Inflammatory macrophage treated with lipopolysaccharide for 4 hours (primary cell): ENCODE results near the gene SIRT1.
"Not testable (repeated sequence)": the region's sequence is repeated elsewhere in the genome, so short reads cannot be mapped to it uniquely, and the experiment has no call there.

Experiments used
- DNase-seq: peaks from one replicate; pipeline ENCODE4 v3.0.0-alpha.2; 2020

SIRT1 gene

GRCh38 chr10:67878133-67878532 is 6.3 kb upstream of the SIRT1 start:
- DNase-seq, result no peak

- no peak for DNase-seq
Measured at GRCh38 chr10:67883710-67884312, 645 bp upstream of the SIRT1 start.

GRCh38 chr10:67884842-67885670 is 600 bp downstream of the SIRT1 start:
- DNase-seq, result peak; percentile 85

- no peak for DNase-seq
Measured at GRCh38 chr10:67893637-67894036, 9.2 kb downstream of the SIRT1 start.

GRCh38 chr10:67903581-67903980 is 19.1 kb downstream of the SIRT1 start:
- DNase-seq, result no peak

DNA sequence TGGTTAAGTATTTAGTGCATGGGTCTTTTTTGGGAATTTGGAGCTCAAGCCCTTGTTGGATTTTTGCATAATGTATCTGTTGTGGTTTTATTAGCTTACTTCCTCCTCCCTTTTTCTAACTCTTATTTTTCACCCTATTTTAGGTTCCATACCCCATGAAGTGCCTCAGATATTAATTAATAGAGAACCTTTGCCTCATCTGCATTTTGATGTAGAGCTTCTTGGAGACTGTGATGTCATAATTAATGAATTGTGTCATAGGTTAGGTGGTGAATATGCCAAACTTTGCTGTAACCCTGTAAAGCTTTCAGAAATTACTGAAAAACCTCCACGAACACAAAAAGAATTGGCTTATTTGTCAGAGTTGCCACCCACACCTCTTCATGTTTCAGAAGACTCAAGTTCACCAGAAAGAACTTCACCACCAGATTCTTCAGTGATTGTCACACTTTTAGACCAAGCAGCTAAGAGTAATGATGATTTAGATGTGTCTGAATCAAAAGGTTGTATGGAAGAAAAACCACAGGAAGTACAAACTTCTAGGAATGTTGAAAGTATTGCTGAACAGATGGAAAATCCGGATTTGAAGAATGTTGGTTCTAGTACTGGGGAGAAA is 28.0 kb downstream of the SIRT1 start:
- DNase-seq, result no peak

DNA sequence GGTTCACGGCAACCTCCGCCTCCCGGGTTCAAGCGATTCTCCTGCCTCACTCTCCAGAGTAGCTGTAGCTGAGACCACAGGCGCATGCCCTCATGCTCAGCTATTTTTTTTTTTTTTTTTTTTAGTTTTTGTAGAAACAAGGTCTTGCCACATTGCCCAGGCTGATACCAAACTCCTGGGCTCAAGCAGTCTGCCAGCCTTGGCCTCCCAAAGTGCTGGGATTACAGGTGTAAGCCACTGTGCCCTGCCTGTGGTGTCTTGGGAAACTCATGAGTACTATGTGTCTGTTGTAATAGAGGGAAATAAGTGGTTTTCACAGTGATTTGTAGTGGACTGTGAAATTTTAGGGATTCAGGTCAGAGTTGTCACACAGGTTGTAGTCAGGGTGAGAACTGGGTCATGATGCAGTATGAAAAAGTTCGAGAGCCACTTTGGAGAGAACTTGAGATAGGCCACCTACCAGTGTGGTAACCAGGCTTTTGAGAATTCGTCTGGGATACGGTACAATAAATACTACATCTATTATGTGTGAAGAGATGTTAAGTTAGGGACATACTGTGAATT is 30.4 kb downstream of the SIRT1 start:
- no peak for DNase-seq

GRCh38 chr10:67917169-67917568 is 32.7 kb downstream of the SIRT1 start:
- DNase-seq, result no peak

DNA sequence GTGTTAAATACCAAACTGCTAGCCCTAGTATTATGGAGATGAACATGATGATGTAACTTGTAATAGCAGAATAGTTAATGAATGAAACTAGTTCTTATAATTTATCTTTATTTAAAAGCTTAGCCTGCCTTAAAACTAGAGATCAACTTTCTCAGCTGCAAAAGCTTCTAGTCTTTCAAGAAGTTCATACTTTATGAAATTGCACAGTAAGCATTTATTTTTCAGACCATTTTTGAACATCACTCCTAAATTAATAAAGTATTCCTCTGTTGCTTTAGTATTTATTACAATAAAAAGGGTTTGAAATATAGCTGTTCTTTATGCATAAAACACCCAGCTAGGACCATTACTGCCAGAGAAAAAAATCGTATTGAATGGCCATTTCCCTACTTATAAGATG is 33.2 kb downstream of the SIRT1 start:
- DNase-seq, result no peak

DNA sequence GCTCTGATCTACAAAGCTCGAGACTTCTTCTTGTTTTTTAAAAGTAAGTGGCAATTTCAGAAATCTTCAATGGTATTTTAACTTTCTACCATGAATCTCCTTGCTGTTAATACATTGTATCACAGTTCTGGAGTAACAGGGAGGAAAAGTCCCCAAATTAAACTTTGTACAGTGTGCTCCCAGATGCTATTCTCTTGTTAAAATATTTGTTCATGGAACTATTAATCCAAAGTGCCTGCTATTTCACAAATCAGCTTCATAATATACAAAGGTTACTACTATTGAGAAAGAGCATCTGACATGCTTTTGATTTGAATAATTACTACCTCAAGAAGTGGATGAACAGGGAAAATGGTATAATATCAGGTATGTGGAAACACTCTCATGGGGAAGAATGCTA is 36.6 kb downstream of the SIRT1 start:
- DNase-seq, result no peak

DNA sequence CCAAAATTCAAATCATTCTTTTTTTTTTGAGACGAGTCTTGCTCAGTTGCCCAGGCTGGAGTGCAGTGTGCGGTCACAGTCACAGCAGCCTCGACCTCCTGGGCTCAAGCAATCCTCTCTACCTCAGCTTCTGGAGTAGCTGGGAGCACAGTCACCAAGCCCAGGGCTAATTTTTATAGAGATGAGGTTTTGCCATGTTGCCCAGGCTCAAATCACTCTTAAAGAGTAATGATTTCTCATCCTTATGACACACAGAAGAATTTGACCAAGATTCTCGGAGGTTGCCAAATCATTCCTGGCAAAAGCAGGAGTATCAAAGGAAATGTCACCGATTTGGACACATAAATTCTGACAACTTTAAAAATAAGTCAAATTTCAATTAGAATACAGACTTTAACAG is 39.1 kb downstream of the SIRT1 start:
- no peak for DNase-seq

DNA sequence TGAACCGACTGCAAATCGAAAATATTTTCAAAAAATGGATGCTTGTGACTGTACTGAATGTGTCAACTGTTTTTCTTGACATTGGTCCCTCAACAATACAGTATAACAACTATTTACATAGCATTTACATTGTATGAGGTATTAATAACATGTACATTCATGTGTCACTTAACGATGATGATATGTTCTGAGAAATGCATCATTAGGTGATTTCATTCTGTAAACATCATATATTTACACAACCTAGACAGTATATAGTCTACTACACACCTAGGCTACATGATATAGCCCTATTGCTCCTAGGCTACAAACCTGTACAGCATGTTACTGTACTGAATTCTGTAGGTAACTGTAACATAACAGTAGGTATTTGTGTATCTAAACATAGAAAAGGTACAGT is 39.7 kb downstream of the SIRT1 start:
- DNase-seq, result no peak

GRCh38 chr10:67925449-67926005 is 41.1 kb downstream of the SIRT1 start:
- DNase-seq, result no peak

DNA sequence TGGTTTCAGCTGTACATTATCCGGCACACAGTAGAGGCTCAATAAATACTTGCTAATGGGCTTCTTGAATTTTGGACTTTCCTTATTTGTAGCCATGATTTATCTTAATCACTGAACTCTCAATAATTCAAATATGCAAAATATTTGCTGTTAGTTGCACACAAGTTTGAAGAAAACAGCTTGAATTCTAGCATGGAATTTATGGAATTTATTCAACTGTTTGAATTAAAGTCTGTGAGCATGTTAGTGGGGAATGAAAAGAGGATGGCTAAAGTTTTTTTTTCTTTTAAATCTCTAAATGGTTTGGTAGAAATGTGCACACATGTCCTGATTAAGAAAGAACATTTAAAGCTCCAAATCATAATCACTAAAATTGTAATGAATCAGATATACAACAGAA is 42.5 kb downstream of the SIRT1 start:
- DNase-seq, result no peak

DNA sequence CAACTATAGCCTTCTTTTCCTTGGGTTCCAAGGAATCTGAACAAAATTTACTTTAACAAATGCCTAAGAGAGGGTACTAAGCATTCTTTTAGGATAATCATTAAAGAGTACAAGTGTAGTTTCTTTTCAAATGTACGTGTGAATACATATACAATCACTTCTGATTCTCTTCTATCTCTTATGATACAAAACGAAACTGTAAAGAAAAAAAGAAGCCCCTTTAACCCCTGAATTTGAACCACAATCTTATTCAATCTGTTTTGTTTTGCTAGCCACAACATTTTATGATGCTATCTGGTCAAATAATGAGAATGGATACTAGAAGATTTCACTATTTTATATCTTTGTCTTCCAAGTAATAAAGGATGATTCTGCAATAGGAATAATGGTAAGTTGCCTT is 48.7 kb downstream of the SIRT1 start:
- DNase-seq, result no peak

DNA sequence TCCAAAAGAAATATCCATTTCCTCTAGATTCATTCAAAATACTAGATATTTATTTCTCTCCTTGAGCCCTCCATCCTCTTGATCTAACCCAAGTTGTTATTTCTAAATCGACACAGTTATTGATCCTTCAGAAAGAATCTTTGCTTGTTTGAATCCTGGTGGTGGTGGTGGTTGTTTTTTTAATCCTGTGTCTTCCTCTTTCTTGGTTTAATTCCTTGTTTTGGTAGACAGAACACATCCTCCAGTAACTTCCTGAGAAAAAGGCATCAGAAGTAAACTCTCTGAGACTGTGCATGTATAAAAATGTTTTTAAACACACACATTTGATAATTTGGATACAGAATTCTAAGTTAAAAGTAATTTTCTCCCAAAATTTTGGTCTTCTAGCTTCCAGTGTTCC is 49.9 kb downstream of the SIRT1 start:
- DNase-seq, result peak; percentile 11

- DNase-seq, result no peak
Measured at GRCh38 chr10:67935223-67935622, 50.8 kb downstream of the SIRT1 start.

DNA sequence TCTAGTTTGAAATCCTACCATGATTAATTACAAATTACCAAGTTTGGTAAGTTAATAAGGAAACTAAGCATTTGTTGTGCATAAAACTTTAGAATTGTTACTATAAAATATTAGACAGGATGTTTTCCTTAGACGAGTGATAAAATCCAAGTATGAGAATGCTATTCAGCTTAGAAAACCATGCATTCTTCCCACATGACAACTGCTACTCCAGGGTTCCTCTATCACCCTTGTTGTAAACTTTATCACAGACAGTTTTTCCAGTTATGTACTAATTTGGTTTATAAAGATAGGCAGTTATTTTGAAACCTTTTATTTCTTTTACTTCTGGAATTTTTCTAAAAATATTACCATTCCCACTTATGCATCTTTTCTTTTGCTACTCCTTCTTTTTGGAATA is 52.0 kb downstream of the SIRT1 start:
- no peak for DNase-seq

DNA sequence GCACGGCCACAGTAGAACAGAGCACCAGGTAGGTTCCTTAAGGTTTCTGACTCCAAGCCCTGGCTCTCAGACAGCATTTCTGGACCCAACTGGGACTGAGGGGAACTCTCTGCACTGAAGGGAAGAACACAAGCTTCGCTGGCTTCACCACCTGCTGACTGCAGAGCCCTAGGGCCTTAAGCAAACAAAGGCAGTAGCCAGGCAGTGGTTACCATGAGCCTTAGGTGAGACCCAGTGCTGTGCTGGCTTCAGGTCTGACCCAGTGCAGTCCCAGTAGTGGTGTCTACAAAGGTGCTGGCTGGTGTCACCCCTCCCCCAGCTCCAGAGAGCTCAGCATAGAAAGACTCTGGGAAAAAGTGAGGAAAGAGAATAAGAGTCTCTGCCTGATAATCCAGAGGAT is 59.5 kb downstream of the SIRT1 start:
- no peak for DNase-seq

DNA sequence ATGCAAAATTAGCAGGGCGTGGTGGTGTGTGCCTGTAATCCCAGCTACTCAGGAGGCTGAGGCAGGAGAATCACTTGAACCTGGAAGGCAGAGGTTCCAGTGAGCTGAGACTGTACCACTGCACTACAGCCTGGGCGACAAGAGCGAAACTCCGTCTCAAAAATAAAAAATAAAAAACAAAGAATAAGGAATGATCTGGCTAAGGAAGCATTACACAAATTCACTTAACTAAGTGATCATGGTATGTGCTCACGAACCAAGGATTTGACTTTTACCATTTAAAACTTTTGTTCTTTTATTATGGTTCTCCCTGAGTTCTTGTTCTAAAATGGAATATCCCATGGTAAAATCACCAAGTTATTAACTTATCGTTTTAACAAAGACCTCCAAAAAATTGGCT is 71.2 kb downstream of the SIRT1 start:
- no peak for DNase-seq

- DNase-seq, result no peak
Measured at GRCh38 chr10:67959839-67960476, 75.5 kb downstream of the SIRT1 start.

DNA sequence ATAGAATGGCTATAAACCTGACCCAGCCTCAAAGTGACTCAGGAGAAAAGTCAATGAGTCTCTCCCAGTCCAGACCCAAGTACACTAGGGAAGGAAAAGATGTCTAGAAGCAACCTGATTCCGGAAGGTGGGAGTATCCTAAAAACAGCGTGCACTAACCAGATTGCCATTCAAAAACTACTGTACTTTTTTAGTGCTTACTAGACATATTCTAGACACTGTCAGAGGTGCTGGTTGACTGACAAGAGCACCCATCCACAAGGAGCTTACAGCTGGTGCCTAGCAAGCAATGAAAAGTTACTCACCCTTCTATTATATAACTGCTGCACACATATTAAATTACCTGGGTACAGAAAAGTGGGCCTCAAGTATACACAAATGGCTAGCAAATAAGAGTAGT is 81.0 kb downstream of the SIRT1 start:
- no peak for DNase-seq

GRCh38 chr10:67966035-67966434 is 81.6 kb downstream of the SIRT1 start:
- not testable (repeated sequence) for DNase-seq
